RKO (cell line): ENCODE results near the gene TOMM20.
A peak's percentile ranks its signal among the peaks of the same experiment; 100 is the strongest.
"Not testable (repeated sequence)": the region's sequence is repeated elsewhere in the genome, so short reads cannot be mapped to it uniquely, and the experiment has no call there.

Experiments used
- DNase-seq: peaks from one replicate; pipeline ENCODE4 v3.0.0-alpha.2; 2016; ENCODE audit warnings: low spot score

TOMM20 gene

GRCh38 chr1:235078480-235079381, 49.9 kb downstream of the TOMM20 start:
- peak; percentile 71 for DNase-seq

- no peak for DNase-seq
Observed at GRCh38 chr1:235077571-235078479, 50.8 kb downstream of the TOMM20 start.

- no peak for DNase-seq
Observed at GRCh38 chr1:235077163-235077540, 51.5 kb downstream of the TOMM20 start.

- no peak for DNase-seq
Observed at GRCh38 chr1:235076504-235077162, 52.0 kb downstream of the TOMM20 start.

- DNase-seq = no peak
Observed at GRCh38 chr1:235075777-235076308, 52.8 kb downstream of the TOMM20 start.

- DNase-seq = peak; percentile 52
Observed at GRCh38 chr1:235075048-235075776, 53.4 kb downstream of the TOMM20 start.

- no peak for DNase-seq
Observed at GRCh38 chr1:235074523-235075047, 54.1 kb downstream of the TOMM20 start.

- no peak for DNase-seq
Observed at GRCh38 chr1:235073968-235074522, 54.6 kb downstream of the TOMM20 start.

GRCh38 chr1:235073331-235073967, 55.2 kb downstream of the TOMM20 start:
- DNase-seq = no peak

GRCh38 chr1:235072577-235072976, 56.1 kb downstream of the TOMM20 start:
- not testable (repeated sequence) for DNase-seq

GRCh38 chr1:235072096-235072495, 56.5 kb downstream of the TOMM20 start:
- DNase-seq = no peak

- no peak for DNase-seq
Observed at GRCh38 chr1:235070819-235071218, 57.8 kb downstream of the TOMM20 start.

- peak; percentile 96 for DNase-seq
Observed at GRCh38 chr1:235069577-235070563, 58.8 kb downstream of the TOMM20 start.

- no peak for DNase-seq
Observed at GRCh38 chr1:235069176-235069575, 59.5 kb downstream of the TOMM20 start.

GRCh38 chr1:235068158-235069121, 60.2 kb downstream of the TOMM20 start:
- peak; percentile 73 for DNase-seq

- peak; percentile 78 for DNase-seq
Observed at GRCh38 chr1:235067396-235068157, 61.1 kb downstream of the TOMM20 start.
